K562 (cell line): ENCODE results near the gene PITPNB. TPM values are rescaled to one million over a fixed set of nuclear protein-coding genes. Genes with fewer than 3 reads are reported as not detected.

Experiments
- BCOR ChIP-seq: fragments of 450-650 bp; IDR thresholded peaks from 2 replicates; pipeline ENCODE4 v1.6.1; 2016
- BRD9 ChIP-seq: fragments of 450-650 bp; IDR thresholded peaks from 2 replicates; pipeline ENCODE4 v1.6.1; 2018; ENCODE audit warnings: low read depth; ENCODE audit not compliant: partially characterized antibody
- BRF2 ChIP-seq: IDR thresholded peaks from 3 replicates; pipeline ENCODE4 v1.6.1; 2011; ENCODE audit warnings: borderline replicate concordance, mild to moderate bottlenecking; ENCODE audit not compliant: insufficient read length, insufficient read depth
- CBFA2T2 ChIP-seq: fragments of 450-650 bp; conservative IDR thresholded peaks from 2 replicates; pipeline ENCODE4 v1.6.1; 2017; ENCODE audit warnings: mild to moderate bottlenecking
- CBFB ChIP-seq: sonication (generic); formaldehyde crosslinking; IDR thresholded peaks from 2 replicates; pipeline ENCODE4 v1.4.0; 2020; ENCODE audit warnings: mild to moderate bottlenecking, missing genetic modification reagents
- CHAMP1 ChIP-seq: fragments of 450-650 bp; IDR thresholded peaks from 2 replicates; pipeline ENCODE4 v1.6.1; 2016; ENCODE audit warnings: mild to moderate bottlenecking
- CREB3L1 ChIP-seq: fragments of 450-650 bp; IDR thresholded peaks from 2 replicates; pipeline ENCODE4 v1.6.1; 2014; ENCODE audit warnings: low read depth, mild to moderate bottlenecking, moderate library complexity, borderline replicate concordance
- ELF2 ChIP-seq: fragments of 250-450 bp; sonication (Bioruptor Pico); IDR thresholded peaks from 2 replicates; pipeline ENCODE4 v1.5.0; 2021; ENCODE audit warnings: mild to moderate bottlenecking
- EWSR1 ChIP-seq: fragments of 450-650 bp; IDR thresholded peaks from 2 replicates; pipeline ENCODE4 v1.6.1; 2018; ENCODE audit warnings: borderline replicate concordance, mild to moderate bottlenecking, low read depth, moderate library complexity; ENCODE audit not compliant: partially characterized antibody
- FIP1L1 ChIP-seq: fragments of 200-400 bp; formaldehyde crosslinking; IDR thresholded peaks from 2 replicates; pipeline ENCODE4 v1.6.1; 2018; ENCODE audit warnings: mild to moderate bottlenecking, low read depth, low read length; ENCODE audit not compliant: poor library complexity, severe bottlenecking
- FOS ChIP-seq: IDR thresholded peaks from 3 replicates; pipeline ENCODE4 v1.6.1; 2011; ENCODE audit not compliant: insufficient read length; ENCODE audit errors: extremely low read depth
- GABPB1 ChIP-seq: sonication (generic); formaldehyde crosslinking; IDR thresholded peaks from 2 replicates; pipeline ENCODE4 v1.8.0; 2022; ENCODE audit warnings: mild to moderate bottlenecking, missing genetic modification reagents
- GABPB2 ChIP-seq: fragments of 250-450 bp; sonication (Bioruptor Pico); conservative IDR thresholded peaks from 2 replicates; pipeline ENCODE4 v1.5.1; 2021; ENCODE audit warnings: mild to moderate bottlenecking
- HMGN3 ChIP-seq: IDR thresholded peaks from 2 replicates; pipeline ENCODE4 v1.6.1; 2011; ENCODE audit warnings: borderline replicate concordance, low read depth, mild to moderate bottlenecking, mixed read lengths, low read length; ENCODE audit not compliant: insufficient read length; ENCODE audit errors: extremely low read depth
- LARP7 ChIP-seq: fragments of 450-650 bp; IDR thresholded peaks from 2 replicates; pipeline ENCODE4 v1.6.1; 2016
- NR2C1 ChIP-seq, 2 experiments: fragments of 450-650 bp; IDR thresholded peaks; 2 replicates each; pipeline ENCODE4 v1.6.1; 2017; ENCODE audit warnings: mild to moderate bottlenecking in 2 of 2, antibody characterized with exemption in 1 of 2, inconsistent platforms in 1 of 2, missing compliant biosample characterization in 1 of 2, missing genetic modification characterization in 1 of 2
- POLR2B ChIP-seq: fragments of 450-650 bp; IDR thresholded peaks from 2 replicates; pipeline ENCODE4 v1.6.1; 2018; ENCODE audit warnings: low read depth; ENCODE audit not compliant: partially characterized antibody
- RBM14 ChIP-seq: fragments of 200-400 bp; formaldehyde crosslinking; IDR thresholded peaks from 2 replicates; pipeline ENCODE4 v1.6.1; 2018; ENCODE audit warnings: low read depth, mild to moderate bottlenecking, low read length, moderate library complexity, borderline replicate concordance; ENCODE audit not compliant: insufficient read depth
- TBP ChIP-seq: optimal IDR thresholded peaks from 2 replicates; pipeline ENCODE3; 2011; ENCODE audit warnings: low read depth, low read length, improper control_type of control experiment
- ZBTB1 ChIP-seq: sonication (generic); formaldehyde crosslinking; IDR thresholded peaks from 2 replicates; pipeline ENCODE4 v1.8.1; 2023; ENCODE audit warnings: missing genetic modification reagents, low read depth, mild to moderate bottlenecking, borderline replicate concordance
- ZNF121 ChIP-seq: sonication (generic); formaldehyde crosslinking; conservative IDR thresholded peaks from 2 replicates; pipeline ENCODE4 v1.8.0; 2022; ENCODE audit warnings: missing genetic modification reagents
- ZNF165 ChIP-seq: fragments of 250-450 bp; sonication (Bioruptor Pico); IDR thresholded peaks from 2 replicates; pipeline ENCODE4 v1.4.0; 2020; ENCODE audit warnings: borderline replicate concordance
- ZNF175 ChIP-seq: fragments of 200-800 bp; sonication (Bioruptor generic); IDR thresholded peaks from 2 replicates; pipeline ENCODE4 v1.6.1; 2016; ENCODE audit warnings: low read depth, mild to moderate bottlenecking, missing genetic modification characterization, missing compliant biosample characterization
- ZNF23 ChIP-seq: fragments of 250-450 bp; sonication (Bioruptor Pico); IDR thresholded peaks from 2 replicates; pipeline ENCODE4 v1.4.0; 2020; ENCODE audit warnings: mild to moderate bottlenecking
- ZNF507 ChIP-seq: conservative IDR thresholded peaks from 2 replicates; pipeline ENCODE4 v1.6.1; 2017; ENCODE audit warnings: missing genetic modification characterization, missing compliant biosample characterization
- polyA plus RNA-seq, 8 experiments: library from polyadenylated mRNA; depleted of rRNA in 4 of 8; stranded (reverse) in 5 of 8; unstranded in 3 of 8; fragments of >200 nt; fragmentation: Nextera tagmentation in 2 of 8; fragmentation: Illumina TruSeq in 1 of 8; extraction: Ambion mirVana in 2 of 8; extraction: Trizol in 1 of 8; gene quantifications; 2 replicates each; pipeline versions ENCODE4 v1.2.1 to v1.2.3, GENCODE V29; 2011 to 2014; ENCODE audit warnings: inconsistent platforms in 1 of 8, missing spikeins in 1 of 8
- total RNA-seq, 7 experiments: library from RNA; depleted of rRNA in 6 of 7; stranded (reverse); fragments of >200 nt in 6 of 7; fragmentation: Illumina TruSeq in 2 of 7; extraction: Trizol in 2 of 7; gene quantifications; 2 replicates each; pipeline versions ENCODE4 v1.2.1 to v1.2.3, GENCODE V29; 2011 to 2021; ENCODE audit warnings: low replicate concordance in 1 of 7

Gene PITPNB
- total and polyA plus RNA-seq, 9 of the 15 experiments (the other 6 are each of a cell fraction or from before 2014, with no cell fraction given): 13.1 to 52.4 (median 34.7) TPM

- TF ChIP-seq ZNF23 (CRISPR knock-in tag): no peak
- no peak for TF ChIP-seq NR2C1 (IDR thresholded peaks at IDR 0.05)
- no peak for TF ChIP-seq NR2C1 (tag; IDR thresholded peaks at IDR 0.05)
- TF ChIP-seq BCOR: no peak
- TF ChIP-seq TBP: peak; percentile 65
- TF ChIP-seq BRF2: no peak
- no peak for TF ChIP-seq RBM14
- TF ChIP-seq CHAMP1: no peak
- no peak for TF ChIP-seq ZNF175 (CRISPR knock-in tag)
- no peak for TF ChIP-seq ZBTB1
- no peak for TF ChIP-seq LARP7
- TF ChIP-seq EWSR1: no peak
- TF ChIP-seq ZNF165 (CRISPR knock-in tag): no peak
- TF ChIP-seq FOS: no peak
- peak; percentile 91 for TF ChIP-seq POLR2B
- no peak for TF ChIP-seq ZNF121 (CRISPR knock-in tag)
- no peak for TF ChIP-seq BRD9
- peak; percentile 25 for TF ChIP-seq HMGN3
- TF ChIP-seq CBFB (CRISPR knock-in tag): no peak
- no peak for TF ChIP-seq CBFA2T2
- TF ChIP-seq CREB3L1: peak; percentile 24; the same call in 1 of the 2 replicates
- no peak for TF ChIP-seq ELF2
- TF ChIP-seq GABPB2 (CRISPR knock-in tag): no peak
- no peak for TF ChIP-seq GABPB1 (CRISPR knock-in tag)
- TF ChIP-seq ZNF507: no peak
- no peak for TF ChIP-seq FIP1L1
Observed at GRCh38 chr22:27919222-27919941, at the start of gene PITPNB (continued).
